Epidermal melanocyte (primary cell): Measurements from ENCODE around the gene RAB23.
A peak's percentile ranks its signal among the peaks of the same experiment; 100 is the strongest.

Experiments
- DNase-seq: peaks from one replicate; pipeline ENCODE4 v3.0.0; 2011; ENCODE audit warnings: low spot score; ENCODE audit not compliant: insufficient read length

The RAB23 gene

GRCh38 chr6:57221936-57222742 lies at the start of gene RAB23:
Gene RAB23 (minus strand): TSS chr6:57222307. CDS start chr6:57210380, 11,927 bp downstream.
- DNase-seq: peak; percentile 72

- no peak for DNase-seq
Measured at GRCh38 chr6:57268294-57268640, 46.2 kb upstream of the RAB23 start.

- DNase-seq: peak; percentile 41
Measured at GRCh38 chr6:57267586-57268293, 45.6 kb upstream of the RAB23 start.

- no peak for DNase-seq
Measured at GRCh38 chr6:57265755-57266221, 43.7 kb upstream of the RAB23 start.

- no peak for DNase-seq
Measured at GRCh38 chr6:57263739-57264138, 41.6 kb upstream of the RAB23 start.

- no peak for DNase-seq
Measured at GRCh38 chr6:57262901-57263694, 41.0 kb upstream of the RAB23 start.

GRCh38 chr6:57262488-57262887 lies 40.4 kb upstream of the RAB23 start:
- no peak for DNase-seq

GRCh38 chr6:57261926-57262325 lies 39.8 kb upstream of the RAB23 start:
- no peak for DNase-seq

GRCh38 chr6:57259064-57259463 lies 37.0 kb upstream of the RAB23 start:
- no peak for DNase-seq

GRCh38 chr6:57257911-57258541 lies 35.9 kb upstream of the RAB23 start:
- DNase-seq: no peak

- DNase-seq: no peak
Measured at GRCh38 chr6:57256541-57256940, 34.4 kb upstream of the RAB23 start.

- no peak for DNase-seq
Measured at GRCh38 chr6:57255451-57256169, 33.5 kb upstream of the RAB23 start.

GRCh38 chr6:57254055-57254717 lies 32.1 kb upstream of the RAB23 start:
- no peak for DNase-seq

GRCh38 chr6:57252975-57253374 lies 30.9 kb upstream of the RAB23 start:
- no peak for DNase-seq

GRCh38 chr6:57252137-57252536 lies 30.0 kb upstream of the RAB23 start:
- DNase-seq: no peak

GRCh38 chr6:57250348-57250747 lies 28.2 kb upstream of the RAB23 start:
- DNase-seq: no peak

- DNase-seq: no peak
Measured at GRCh38 chr6:57248311-57248895, 26.3 kb upstream of the RAB23 start.

- no peak for DNase-seq
Measured at GRCh38 chr6:57247603-57248002, 25.5 kb upstream of the RAB23 start.

- DNase-seq: no peak
Measured at GRCh38 chr6:57246307-57246706, 24.2 kb upstream of the RAB23 start.

GRCh38 chr6:57243954-57244353 lies 21.8 kb upstream of the RAB23 start:
- DNase-seq: no peak
